NCI-H2171 (cell line): Measurements from ENCODE around the gene BRSK1.

Experiments used
- DNase-seq: peaks from one replicate; lab custom pipeline; 2025; lab: John Stamatoyannopoulos, UW

Gene BRSK1

GRCh38 chr19:55283548-55284377 lies at the start of gene BRSK1:
BRSK1 (plus strand) TSS chr19:55283997; CDS start chr19:55284443, 446 bp downstream.
- peak; percentile 92 for DNase-seq

GRCh38 chr19:55238030-55238429 lies 45.8 kb upstream of the BRSK1 start:
- no peak for DNase-seq

DNA sequence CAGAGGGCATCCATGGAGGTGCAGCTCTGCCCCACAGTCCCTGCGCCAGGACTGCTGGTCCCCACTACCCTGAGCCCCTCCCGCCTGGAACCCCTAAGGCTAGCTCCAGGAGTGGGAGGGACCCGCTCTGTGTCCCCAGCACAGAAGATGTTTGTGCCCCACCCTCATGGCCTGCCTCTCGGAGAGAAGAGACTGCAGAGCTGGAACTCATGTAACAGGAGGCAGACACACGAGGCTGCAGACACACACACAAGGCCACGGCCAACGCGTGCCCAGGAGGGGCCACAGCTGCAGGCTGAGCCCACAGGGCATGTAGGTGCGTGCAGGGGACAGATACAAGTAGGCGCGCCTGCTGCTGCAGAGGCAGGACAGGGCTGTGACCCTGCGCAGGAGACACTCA lies 44.8 kb upstream of the BRSK1 start:
- no peak for DNase-seq

GRCh38 chr19:55240713-55241020 lies 43.1 kb upstream of the BRSK1 start:
- no peak for DNase-seq

GRCh38 chr19:55241143-55241934 lies 42.5 kb upstream of the BRSK1 start:
- DNase-seq = no peak

GRCh38 chr19:55241935-55242464 lies 41.8 kb upstream of the BRSK1 start:
- DNase-seq = no peak

- no peak for DNase-seq
Measured at GRCh38 chr19:55242517-55242916, 41.3 kb upstream of the BRSK1 start.

- no peak for DNase-seq
Measured at GRCh38 chr19:55244004-55244680, 39.7 kb upstream of the BRSK1 start.

GRCh38 chr19:55245236-55245904 lies 38.4 kb upstream of the BRSK1 start:
- DNase-seq = no peak

DNA sequence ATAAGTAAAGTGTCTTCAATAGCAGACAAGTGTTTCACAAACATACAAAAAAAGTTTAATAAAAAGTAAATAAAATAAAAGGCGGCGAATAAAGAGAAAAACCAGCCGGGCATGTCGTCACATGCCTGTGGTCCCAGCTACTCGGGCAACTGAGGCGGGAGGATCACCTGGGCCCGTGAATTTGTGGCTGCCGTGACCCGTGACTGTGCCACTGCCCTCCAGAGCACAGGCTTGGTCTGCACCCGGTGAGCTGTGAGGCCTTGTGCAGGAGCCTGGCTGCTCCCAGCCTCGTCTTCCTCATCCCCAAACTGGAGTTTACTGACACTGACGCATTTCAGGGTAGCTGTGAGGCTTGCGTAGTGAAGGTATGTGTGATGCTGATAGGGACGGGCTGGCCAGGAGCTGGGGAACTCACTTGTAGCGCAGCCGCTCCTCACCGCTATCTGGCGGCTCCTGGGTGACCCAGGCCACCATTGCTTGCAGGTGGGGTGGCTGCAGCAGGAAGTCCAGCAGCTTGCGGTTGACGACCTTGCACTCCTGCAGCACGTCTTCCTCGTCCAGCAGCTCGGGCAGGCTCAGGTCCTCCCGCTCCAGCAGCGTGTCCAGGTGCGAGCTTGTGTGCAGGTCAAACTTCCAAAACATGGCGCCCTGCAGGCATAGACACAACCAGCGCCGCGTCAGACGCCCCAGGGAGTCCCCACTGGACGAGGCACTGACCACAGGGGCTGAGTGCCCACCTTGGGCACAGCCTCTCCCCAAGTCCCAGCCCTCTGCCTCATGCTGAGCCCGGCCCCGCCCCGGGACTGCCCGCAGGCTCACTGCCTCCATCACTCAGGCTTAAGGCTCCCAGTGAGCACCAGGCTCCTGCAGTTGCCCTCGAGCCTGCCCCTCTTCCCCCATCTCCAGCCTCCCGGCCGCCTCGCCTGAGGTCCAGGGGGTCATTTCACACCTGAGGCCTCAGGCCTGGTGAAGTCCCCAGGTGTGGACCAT lies 37.0 kb upstream of the BRSK1 start:
- DNase-seq = no peak

DNA sequence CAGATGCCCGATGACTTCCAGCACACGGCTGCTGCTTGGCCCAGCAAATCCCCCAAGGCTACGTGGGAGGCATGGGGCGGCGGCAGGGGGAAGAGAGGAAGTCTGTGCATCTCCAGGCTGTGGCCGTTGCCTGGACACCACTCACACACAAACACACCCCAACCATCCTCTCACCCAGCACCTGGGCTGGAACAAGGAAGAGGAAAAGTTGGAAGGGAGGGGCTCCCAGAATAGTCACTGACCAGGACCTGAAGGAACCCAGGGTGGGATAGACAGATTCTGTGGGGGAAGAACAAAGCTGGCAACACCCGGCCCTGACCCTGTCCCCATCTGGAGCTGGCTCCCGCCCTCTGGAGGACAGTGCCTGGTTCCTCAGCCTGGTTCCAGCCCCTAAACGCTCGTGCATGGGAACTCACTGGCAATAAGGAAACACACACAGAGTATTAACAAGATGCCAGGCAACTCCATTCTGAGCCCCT lies 36.1 kb upstream of the BRSK1 start:
- no peak for DNase-seq

DNA sequence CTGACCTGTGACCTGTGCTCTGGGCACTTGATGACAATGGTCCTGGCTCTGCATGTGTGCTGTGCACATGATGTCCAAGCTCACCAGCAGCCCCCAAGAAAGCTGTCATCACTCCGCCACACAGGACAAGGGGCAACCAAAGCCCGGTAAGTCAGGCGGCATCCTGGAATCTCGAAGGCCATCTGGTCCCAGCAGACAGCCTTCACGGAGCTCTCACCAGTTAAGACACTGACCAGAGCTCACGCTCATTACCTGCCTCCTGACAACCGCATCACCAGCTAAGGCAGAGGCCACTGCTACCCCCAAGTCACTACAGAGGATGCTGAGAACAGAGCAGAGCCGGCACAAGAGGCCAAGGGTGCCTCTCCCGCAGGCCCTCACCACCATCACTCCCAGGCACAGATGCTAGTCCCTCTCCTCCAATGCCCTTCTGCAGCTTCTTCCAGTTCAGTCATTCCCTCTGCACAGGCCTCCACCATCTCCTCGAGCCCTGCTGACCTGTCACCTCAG lies 35.6 kb upstream of the BRSK1 start:
- no peak for DNase-seq

- DNase-seq = no peak
Measured at GRCh38 chr19:55248704-55249103, 35.1 kb upstream of the BRSK1 start.

- no peak for DNase-seq
Measured at GRCh38 chr19:55249841-55250240, 34.0 kb upstream of the BRSK1 start.

- no peak for DNase-seq
Measured at GRCh38 chr19:55250262-55251036, 33.3 kb upstream of the BRSK1 start.

DNA sequence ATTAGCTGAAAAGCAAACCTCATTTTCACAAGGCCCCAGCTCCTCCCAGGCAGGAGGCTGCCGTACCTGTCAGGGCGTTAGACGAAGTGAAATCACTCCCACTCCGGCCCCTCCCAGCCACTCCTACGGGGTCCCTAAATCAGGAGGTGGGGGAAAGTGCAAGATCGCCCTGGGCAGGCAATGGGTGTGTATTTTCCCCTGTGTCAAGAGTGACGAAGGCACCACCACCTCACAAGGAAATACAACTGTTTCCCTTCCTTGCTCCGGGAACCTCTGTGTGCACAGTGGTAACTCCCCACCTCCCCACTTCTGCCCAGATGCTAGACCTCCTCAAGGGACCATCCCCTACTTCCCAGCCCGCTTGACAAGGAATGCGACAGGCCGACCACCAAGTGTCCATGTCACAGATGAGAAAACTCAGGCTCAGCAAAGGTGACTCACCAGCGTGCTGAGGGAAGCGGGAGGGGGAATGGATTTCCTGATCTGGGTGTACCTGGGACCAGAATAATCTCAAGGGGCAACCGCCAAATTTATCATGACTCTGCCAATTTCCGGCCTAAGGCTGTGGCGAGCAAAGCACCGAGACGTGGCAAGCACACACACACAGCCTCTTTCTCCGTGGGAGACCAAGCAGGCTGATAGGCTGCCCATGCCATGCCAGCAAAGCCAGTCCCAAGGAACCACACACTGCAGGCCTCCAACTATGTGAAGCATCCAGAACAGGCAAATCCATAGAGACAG lies 32.3 kb upstream of the BRSK1 start:
- DNase-seq = no peak

- DNase-seq = no peak
Measured at GRCh38 chr19:55252760-55253663, 30.8 kb upstream of the BRSK1 start.
